Loucy (cell line): Measurements from ENCODE around the gene ZNF467.

Experiments used
- EZH2phosphoT487 ChIP-seq: fragments of 200-600 bp; IDR thresholded peaks from 2 replicates; pipeline ENCODE4 v1.6.1; 2018; ENCODE audit warnings: antibody characterized with exemption, mild to moderate bottlenecking, moderate library complexity, borderline replicate concordance
- TF ChIP-seq, protein P1 (sequence below): fragments of 200-600 bp; sonication (generic); conservative IDR thresholded peaks from 2 replicates; pipeline ENCODE4 v1.5.1; 2014; ENCODE audit warnings: mild to moderate bottlenecking, antibody characterized with exemption, low read length

DNA sequence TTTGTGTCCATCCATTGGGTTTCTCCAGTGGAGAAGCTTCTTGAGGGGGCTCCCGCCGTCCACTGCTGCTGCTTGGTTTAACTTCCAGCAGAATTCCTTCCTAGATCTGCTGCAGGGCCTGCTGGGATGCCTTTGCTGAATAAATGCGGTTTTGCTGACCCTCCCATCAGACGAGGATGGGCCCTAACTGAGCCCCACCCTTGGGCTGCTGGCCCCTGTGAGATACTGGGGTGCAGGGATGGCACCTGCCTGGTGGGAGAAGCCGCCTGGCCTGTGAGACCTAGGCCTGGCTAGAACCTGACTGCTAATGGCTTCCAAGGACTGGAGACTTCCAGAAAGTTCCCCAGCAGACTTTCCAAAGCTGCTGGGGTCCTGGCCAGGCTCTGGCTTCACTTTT is 43.8 kb downstream of the ZNF467 start:
- TF ChIP-seq, protein P1, sequence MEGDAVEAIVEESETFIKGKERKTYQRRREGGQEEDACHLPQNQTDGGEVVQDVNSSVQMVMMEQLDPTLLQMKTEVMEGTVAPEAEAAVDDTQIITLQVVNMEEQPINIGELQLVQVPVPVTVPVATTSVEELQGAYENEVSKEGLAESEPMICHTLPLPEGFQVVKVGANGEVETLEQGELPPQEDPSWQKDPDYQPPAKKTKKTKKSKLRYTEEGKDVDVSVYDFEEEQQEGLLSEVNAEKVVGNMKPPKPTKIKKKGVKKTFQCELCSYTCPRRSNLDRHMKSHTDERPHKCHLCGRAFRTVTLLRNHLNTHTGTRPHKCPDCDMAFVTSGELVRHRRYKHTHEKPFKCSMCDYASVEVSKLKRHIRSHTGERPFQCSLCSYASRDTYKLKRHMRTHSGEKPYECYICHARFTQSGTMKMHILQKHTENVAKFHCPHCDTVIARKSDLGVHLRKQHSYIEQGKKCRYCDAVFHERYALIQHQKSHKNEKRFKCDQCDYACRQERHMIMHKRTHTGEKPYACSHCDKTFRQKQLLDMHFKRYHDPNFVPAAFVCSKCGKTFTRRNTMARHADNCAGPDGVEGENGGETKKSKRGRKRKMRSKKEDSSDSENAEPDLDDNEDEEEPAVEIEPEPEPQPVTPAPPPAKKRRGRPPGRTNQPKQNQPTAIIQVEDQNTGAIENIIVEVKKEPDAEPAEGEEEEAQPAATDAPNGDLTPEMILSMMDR = no peak
- no peak for TF ChIP-seq EZH2phosphoT487
